Astrocyte (in vitro differentiated cells and primary cell): ENCODE measurements around the gene FAM78B.

Experiments used
- CTCF ChIP-seq: IDR thresholded peaks from 2 replicates; pipeline ENCODE4 v1.5.1; 2011; ENCODE audit warnings: low read depth, mild to moderate bottlenecking, inconsistent platforms, low read length, moderate library complexity; ENCODE audit not compliant: insufficient read depth
- EZH2 ChIP-seq: IDR thresholded peaks from 2 replicates; pipeline ENCODE4 v1.6.1; 2012; ENCODE audit warnings: mild to moderate bottlenecking, low read length, inconsistent platforms; ENCODE audit not compliant: insufficient read depth

DNA sequence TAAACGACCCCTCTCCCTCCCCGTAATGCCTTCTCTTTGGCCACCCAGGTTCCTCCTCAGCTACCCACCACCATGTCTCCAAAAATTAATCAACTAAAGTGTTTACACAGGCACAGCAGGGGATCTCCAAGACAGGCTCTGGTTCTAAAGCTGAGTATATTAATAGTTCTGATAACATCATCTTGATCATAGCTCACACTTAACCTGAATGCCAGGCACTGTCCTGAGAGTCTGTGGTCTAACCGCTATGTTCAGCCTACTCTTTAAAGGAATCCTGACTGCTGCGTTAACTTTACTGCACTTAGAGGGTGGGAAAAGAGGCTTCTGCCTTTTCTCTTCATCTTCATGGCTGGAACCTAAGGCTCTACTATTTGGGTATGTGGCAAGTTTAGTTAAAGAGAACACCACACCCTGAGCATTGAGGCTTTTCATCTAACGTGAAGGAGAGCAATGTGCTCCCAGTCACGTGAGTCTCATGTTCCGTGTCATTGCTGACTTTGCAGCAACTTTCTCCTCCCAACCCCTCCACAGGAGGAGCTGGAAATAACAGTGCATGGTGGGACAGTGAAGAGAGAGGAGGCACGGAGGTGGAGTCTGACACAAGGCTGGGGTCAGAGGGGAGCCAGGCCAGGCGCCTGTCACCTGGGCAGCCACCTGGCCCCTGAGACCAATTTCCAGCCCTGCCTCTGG lies 86.4 kb downstream of the FAM78B start:
- no peak for TF ChIP-seq EZH2
- TF ChIP-seq CTCF = no peak
